ENCODE measurements around the gene C1orf210. TPM values are rescaled to one million over a fixed set of nuclear protein-coding genes. Genes with fewer than 3 reads are reported as not detected.

C1orf210 gene
- total and polyA plus RNA-seq, 8 donors, result 4.3 to 34.4 (median 14.3) TPM; not detected in 1

DNA sequence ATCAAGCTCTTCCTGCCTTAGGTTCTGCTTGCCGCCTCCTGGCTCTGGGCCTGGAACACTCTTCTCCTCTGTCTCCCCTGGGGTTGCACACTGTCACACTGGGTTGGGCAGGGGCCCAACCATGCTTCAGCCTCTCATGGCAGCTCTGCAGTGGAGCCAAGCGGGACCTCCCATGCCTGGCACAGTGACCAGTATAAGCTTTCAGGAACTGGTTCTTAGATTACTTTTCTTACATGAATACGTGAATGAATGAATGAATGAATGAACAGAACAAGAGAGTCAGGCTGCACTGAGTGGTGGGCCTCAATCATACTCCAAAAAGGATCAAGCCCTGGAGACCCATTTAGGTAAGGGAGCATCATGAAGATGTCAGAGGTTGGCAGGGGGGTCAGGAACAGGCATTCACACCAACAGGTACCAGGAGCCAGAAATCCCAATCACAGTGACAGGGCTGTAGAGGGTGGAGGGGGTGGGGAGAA lies 46.4 kb downstream of the C1orf210 start:
- 69 to 79% (median 75%) methylated on average over 3 of the region's 3 CpGs for WGBS, 5 donors
- intact Hi-C loops (cut with DNase I; ENCODE audit: low total_unique reads), result no loop called here
- no peaks in the 10 kb centered on the region for H3K27me3 ChIP-seq
- peaks cover 20 to 44% (median 30%) of the 10 kb centered on the region in 4 donors for H3K4me1 ChIP-seq
- H3K36me3 ChIP-seq, result no peaks in the 10 kb centered on the region
- no peaks in the 10 kb centered on the region for H3K9me3 ChIP-seq
- no peak for TF ChIP-seq POLR2A (IDR thresholded peaks at IDR 0.05)
- TF ChIP-seq EP300 (IDR thresholded peaks at IDR 0.05), result no peak
- TF ChIP-seq POLR2AphosphoS5 (IDR thresholded peaks at IDR 0.05), result no peak
- TF ChIP-seq, protein P1, sequence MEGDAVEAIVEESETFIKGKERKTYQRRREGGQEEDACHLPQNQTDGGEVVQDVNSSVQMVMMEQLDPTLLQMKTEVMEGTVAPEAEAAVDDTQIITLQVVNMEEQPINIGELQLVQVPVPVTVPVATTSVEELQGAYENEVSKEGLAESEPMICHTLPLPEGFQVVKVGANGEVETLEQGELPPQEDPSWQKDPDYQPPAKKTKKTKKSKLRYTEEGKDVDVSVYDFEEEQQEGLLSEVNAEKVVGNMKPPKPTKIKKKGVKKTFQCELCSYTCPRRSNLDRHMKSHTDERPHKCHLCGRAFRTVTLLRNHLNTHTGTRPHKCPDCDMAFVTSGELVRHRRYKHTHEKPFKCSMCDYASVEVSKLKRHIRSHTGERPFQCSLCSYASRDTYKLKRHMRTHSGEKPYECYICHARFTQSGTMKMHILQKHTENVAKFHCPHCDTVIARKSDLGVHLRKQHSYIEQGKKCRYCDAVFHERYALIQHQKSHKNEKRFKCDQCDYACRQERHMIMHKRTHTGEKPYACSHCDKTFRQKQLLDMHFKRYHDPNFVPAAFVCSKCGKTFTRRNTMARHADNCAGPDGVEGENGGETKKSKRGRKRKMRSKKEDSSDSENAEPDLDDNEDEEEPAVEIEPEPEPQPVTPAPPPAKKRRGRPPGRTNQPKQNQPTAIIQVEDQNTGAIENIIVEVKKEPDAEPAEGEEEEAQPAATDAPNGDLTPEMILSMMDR (IDR thresholded peaks at IDR 0.05), result no peak
- H3K27ac ChIP-seq, result peak overlapping the region in 1 of 5 donors; percentile 46
- no peak for DNase-seq
- H3K4me3 ChIP-seq, result no peak overlapping the region

GRCh38 chr1:43238085-43238484 lies 47.3 kb downstream of the C1orf210 start:
- peak; percentile 82 to 90 for DNase-seq
- intact Hi-C loops (cut with DNase I; ENCODE audit: low total_unique reads), result no loop called here
- peak overlapping the region in 1 of 5 donors; percentile 1 for H3K27ac ChIP-seq

GRCh38 chr1:43237121-43237520 lies 48.3 kb downstream of the C1orf210 start:
- WGBS, 5 donors, result 68 to 80% (median 74%) methylated on average over 1 of the region's 1 CpG
- DNase-seq, result no peak
- H3K27me3 ChIP-seq, result no peaks in the 10 kb centered on the region
- H3K27ac ChIP-seq, result peak overlapping the region in 1 of 5 donors; percentile 1
- no peaks in the 10 kb centered on the region for H3K9me3 ChIP-seq
- H3K4me1 ChIP-seq, result peaks cover 26 to 49% (median 39%) of the 10 kb centered on the region in 4 donors
- H3K4me3 ChIP-seq, result no peak overlapping the region
- no peak for TF ChIP-seq POLR2AphosphoS5 (IDR thresholded peaks at IDR 0.05)
- intact Hi-C loops (cut with DNase I; ENCODE audit: low total_unique reads), result no loop called here
- H3K36me3 ChIP-seq, result no peaks in the 10 kb centered on the region

More at GRCh38 chr1:43238085-43238484, 47.3 kb downstream of the C1orf210 start:
- Histone ChIP-seq H3K9me3 (no peaks in the 10 kb centered on the region), H3K27me3 (no peaks in the 10 kb centered on the region), H3K36me3 (no peaks in the 10 kb centered on the region), H3K4me3 (no peak overlapping the region), H3K4me1 (peaks cover 25 to 48% (median 31%) of the 10 kb centered on the region in 4 donors)
- 7 to 13% (median 8%) methylated on average over 5 of the region's 5 CpGs for WGBS, 5 donors
- TF ChIP-seq POLR2AphosphoS5 (IDR thresholded peaks at IDR 0.05) (peak in 1 of 3 donors; percentile 74), EP300 (IDR thresholded peaks at IDR 0.05) (no peak), POLR2A (IDR thresholded peaks at IDR 0.05) (no peak)
- TF ChIP-seq, protein P1 (IDR thresholded peaks at IDR 0.05), result peak in 5 of 7 experiments; percentile 56 to 82 (median 65)

- intact Hi-C loops (cut with DNase I; ENCODE audit: low total_unique reads), result no loop called here
- TF ChIP-seq POLR2A (IDR thresholded peaks at IDR 0.05) (no peak), POLR2AphosphoS5 (IDR thresholded peaks at IDR 0.05) (no peak), EP300 (IDR thresholded peaks at IDR 0.05) (no peak)
- TF ChIP-seq, protein P1 (IDR thresholded peaks at IDR 0.05), result no peak
- no peak overlapping the region for H3K4me3 ChIP-seq
- peak overlapping the region in 4 of 5 donors; percentile 34 to 59 (median 38) for H3K27ac ChIP-seq
- H3K27me3 ChIP-seq, result no peaks in the 10 kb centered on the region
- H3K36me3 ChIP-seq, result no peaks in the 10 kb centered on the region
- peaks cover 24 to 57% (median 43%) of the 10 kb centered on the region in 4 donors for H3K4me1 ChIP-seq
- 40 to 54% (median 48%) methylated on average over 6 to 9 of the region's 9 CpGs for WGBS, 5 donors
- DNase-seq, result peak; percentile 16 to 44
- H3K9me3 ChIP-seq, result no peaks in the 10 kb centered on the region
These were observed 49.8 kb downstream of the C1orf210 start for GRCh38 chr1:43235451-43236121.

DNA sequence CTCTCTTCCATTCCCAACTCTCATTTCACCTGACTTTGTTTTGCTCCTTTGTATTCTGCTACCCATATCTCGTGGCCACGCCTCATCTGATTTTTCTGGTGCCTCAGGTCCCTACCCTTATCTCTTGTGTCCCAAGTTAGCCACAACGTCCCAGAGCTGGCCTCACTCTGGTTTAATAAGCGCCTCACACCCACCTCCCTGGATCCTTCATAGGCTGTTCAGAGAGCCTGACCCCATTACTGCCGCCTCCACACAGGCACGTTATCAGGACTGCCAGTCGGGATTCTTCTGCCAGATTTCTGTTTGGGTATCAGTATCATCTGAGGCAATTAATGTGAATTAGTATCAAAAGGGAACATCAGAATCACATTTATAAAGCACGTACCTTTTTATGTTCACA lies 50.3 kb downstream of the C1orf210 start:
- WGBS, 5 donors, result 29 to 65% (median 46%) methylated on average over 8 of the region's 8 CpGs
- H3K36me3 ChIP-seq, result no peaks in the 10 kb centered on the region
- no peak for TF ChIP-seq POLR2A (IDR thresholded peaks at IDR 0.05)
- no peak for TF ChIP-seq EP300 (IDR thresholded peaks at IDR 0.05)
- TF ChIP-seq, protein P1 (IDR thresholded peaks at IDR 0.05), result no peak
- TF ChIP-seq POLR2AphosphoS5 (IDR thresholded peaks at IDR 0.05), result no peak
- peak overlapping the region in 4 of 5 donors; percentile 32 to 59 (median 35) for H3K27ac ChIP-seq
- peaks cover 29 to 63% (median 48%) of the 10 kb centered on the region in 4 donors for H3K4me1 ChIP-seq
- no peak overlapping the region for H3K4me3 ChIP-seq
- intact Hi-C loops (cut with DNase I; ENCODE audit: low total_unique reads), result no loop called here
- DNase-seq, result no peak
- H3K9me3 ChIP-seq, result no peaks in the 10 kb centered on the region
- no peaks in the 10 kb centered on the region for H3K27me3 ChIP-seq

Data from stomach (tissue), 9 donors.